ENCODE data around the gene C5AR2.
A peak's percentile ranks its signal among the peaks of the same experiment; 100 is the strongest.
"Not testable (repeated sequence)": the region's sequence is repeated elsewhere in the genome, so short reads cannot be mapped to it uniquely, and the experiment has no call there.

The C5AR2 gene

DNA sequence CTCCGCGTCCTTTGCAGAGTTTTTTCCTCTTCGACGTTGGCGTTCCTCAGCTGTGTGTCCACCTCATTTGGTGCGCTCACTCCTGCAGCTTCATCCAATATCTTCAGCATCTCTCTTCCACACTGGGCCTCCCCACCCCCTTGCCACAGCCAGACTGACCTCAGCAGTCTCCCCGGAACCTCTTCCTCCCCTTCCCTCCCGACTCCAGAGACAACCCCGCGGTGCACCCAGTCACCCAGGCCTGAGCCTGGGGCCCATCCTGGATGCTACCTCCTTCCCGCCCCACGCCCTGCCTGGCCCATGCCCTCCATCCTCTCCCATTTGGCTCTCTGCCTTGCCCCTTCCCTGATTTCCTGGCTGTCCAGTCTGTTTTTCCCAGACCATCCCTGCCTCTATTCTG, 8.1 kb upstream of the C5AR2 start:
- no peak for DNase-seq (ENCODE audit: low read depth)

GRCh38 chr19:47324502-47324901, 7.5 kb upstream of the C5AR2 start:
- no peak for DNase-seq (ENCODE audit: low read depth)

GRCh38 chr19:47330466-47330869, 1.5 kb upstream of the C5AR2 start:
- DNase-seq (ENCODE audit: low read depth) = peak; percentile 85

DNA sequence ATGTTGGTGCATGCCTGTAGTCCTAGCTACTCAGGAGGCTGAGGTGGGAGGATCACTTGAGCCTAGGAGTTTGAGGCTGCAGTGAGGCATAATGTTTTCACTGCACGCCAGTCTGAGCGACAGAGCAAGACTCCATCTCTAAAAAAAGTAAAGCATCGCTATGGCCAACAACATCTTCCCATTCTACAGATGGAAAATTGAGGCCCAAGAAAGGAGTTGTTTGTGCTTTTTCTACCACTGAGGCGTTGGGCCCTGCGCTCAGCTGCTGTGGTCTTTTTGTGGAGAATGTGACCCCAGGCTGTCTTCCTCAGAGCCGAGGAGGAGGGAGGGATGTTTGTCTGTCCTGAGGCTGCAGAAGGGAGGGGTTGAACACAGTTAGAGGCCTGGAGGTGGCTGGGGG, 485 bp upstream of the C5AR2 start:
- no peak for DNase-seq (ENCODE audit: low read depth)

GRCh38 chr19:47336765-47337718, 5.1 kb downstream of the C5AR2 start:
- DNase-seq (ENCODE audit: low read depth) = not testable (repeated sequence)

DNA sequence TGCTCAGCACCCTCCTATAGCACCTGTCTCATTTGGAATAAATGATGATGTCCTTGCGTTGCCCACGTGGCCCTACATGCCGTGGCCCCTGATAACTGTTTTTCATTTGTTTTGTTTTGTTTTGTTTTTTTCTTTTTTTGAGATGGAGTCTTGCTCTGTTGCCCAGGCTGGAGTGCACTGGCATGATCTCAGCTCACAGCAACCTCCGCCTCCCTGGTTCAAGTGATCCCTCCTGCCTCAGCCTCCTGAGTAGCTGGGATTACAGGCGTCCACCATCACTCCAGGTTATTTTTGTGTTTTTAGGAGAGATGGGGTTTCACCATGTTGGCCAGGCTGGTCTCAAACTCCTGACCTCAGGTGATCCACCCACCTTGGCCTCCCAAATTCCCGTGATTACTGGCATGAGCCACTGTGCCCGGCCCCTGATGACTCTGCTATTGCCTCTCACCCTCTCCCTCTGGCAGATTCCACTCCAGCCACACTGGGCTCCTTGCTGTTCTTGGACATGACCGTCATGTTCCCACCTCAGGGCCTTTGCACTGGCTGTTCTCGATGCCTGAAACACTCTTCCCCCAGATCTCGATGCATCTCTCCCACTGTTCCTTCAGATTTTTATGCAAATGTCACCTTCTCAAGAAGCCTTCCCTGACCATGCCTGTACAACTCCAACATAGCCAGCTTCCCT, 7.4 kb downstream of the C5AR2 start:
- no peak for DNase-seq (ENCODE audit: low read depth)

DNA sequence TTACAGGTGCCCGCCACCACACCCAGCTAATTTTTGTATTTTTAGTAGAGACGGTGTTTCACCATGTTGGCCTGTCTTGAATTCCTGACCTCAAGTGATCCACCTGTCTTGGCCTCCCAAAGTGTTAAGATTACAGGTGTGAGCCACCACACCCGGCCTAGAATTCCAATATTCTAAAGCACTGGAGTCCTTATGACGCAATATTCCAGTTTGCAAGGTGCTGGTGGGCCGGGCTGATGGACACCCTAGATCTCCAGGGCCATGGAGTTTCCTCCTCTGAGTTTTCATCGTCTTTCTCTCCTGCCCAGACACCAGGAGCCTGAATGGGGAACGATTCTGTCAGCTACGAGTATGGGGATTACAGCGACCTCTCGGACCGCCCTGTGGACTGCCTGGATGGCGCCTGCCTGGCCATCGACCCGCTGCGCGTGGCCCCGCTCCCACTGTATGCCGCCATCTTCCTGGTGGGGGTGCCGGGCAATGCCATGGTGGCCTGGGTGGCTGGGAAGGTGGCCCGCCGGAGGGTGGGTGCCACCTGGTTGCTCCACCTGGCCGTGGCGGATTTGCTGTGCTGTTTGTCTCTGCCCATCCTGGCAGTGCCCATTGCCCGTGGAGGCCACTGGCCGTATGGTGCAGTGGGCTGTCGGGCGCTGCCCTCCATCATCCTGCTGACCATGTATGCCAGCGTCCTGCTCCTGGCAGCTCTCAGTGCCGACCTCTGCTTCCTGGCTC, 8.7 kb downstream of the C5AR2 start:
- no peak for DNase-seq (ENCODE audit: low read depth)

DNA sequence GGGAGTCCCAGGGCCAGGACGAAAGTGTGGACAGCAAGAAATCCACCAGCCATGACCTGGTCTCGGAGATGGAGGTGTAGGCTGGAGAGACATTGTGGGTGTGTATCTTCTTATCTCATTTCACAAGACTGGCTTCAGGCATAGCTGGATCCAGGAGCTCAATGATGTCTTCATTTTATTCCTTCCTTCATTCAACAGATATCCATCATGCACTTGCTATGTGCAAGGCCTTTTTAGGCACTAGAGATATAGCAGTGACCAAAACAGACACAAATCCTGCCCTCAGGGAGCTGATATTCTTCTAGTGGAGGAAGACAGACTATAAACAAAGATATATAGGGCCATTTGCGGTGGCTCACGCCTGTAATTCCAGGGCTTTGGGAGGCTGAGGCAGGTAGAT, 9.8 kb downstream of the C5AR2 start:
- no peak for DNase-seq (ENCODE audit: low read depth)

DNA sequence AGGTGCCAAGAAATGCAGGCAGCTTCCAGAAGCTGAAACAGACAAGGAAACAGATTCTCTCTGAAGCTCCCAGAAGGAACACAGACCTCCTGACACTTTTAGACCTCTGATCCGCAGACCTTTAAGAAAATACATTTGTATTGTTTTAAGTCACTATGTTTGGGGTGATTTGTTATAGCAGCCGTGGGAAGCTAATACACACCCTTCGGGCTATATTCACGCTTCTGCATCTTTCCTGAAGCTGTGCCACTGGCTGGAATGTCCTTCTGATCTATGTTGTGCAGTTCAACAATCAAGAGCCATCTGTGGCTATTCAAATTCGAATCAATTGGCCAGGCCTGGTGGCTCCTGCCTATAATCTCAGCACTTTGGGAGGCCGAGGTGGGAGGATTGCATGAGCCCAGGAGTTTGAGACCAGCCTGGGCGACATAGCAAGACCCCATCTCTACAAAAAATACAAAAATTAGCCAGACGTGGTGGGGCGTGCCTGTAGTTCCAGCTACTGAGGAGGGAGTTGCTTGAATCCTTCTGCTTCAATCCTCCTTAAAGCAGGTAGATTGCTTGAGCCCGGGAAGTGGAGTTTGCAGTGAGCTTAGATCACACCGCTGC, 11.3 kb downstream of the C5AR2 start:
- no peak for DNase-seq (ENCODE audit: low read depth)

DNA sequence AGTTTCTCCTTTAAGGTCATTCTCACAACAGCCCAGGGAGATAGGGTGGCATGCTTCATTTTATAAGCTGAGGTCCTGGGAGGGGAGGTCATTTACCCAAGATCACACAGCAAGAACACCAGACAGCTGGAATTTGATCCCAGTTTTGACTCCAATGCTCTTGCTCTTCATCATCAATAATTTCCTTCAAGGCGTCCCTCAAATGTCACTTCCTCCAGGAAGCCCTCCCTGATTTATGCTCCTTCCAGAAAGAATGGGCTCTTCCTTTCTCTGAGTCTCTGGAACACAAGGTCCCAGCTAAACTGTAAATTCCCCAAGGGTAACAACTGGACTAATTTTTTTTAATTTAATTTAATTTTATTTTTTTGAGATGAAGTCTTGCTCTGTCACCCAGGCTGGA, 12.4 kb downstream of the C5AR2 start:
- DNase-seq (ENCODE audit: low read depth) = no peak

- DNase-seq (ENCODE audit: low read depth) = not testable (repeated sequence)
Observed at GRCh38 chr19:47346024-47346423, 14.0 kb downstream of the C5AR2 start.

GRCh38 chr19:47348819-47349795, 17.1 kb downstream of the C5AR2 start, which contains the start of gene DHX34:
Gene DHX34 (plus strand): TSS chr19:47349315. CDS start chr19:47353031, 3,716 bp downstream.
- DNase-seq (ENCODE audit: low read depth) = peak; percentile 99

GRCh38 chr19:47350630-47351029, 18.7 kb downstream of the C5AR2 start:
- peak; percentile 43 for DNase-seq (ENCODE audit: low read depth)

- DNase-seq (ENCODE audit: low read depth) = peak; percentile 71
Observed at GRCh38 chr19:47351548-47351947, 19.6 kb downstream of the C5AR2 start.

GRCh38 chr19:47352095-47352494, 20.1 kb downstream of the C5AR2 start:
- DNase-seq (ENCODE audit: low read depth) = no peak

GRCh38 chr19:47353307-47353712, 21.3 kb downstream of the C5AR2 start:
- no peak for DNase-seq (ENCODE audit: low read depth)

DNA sequence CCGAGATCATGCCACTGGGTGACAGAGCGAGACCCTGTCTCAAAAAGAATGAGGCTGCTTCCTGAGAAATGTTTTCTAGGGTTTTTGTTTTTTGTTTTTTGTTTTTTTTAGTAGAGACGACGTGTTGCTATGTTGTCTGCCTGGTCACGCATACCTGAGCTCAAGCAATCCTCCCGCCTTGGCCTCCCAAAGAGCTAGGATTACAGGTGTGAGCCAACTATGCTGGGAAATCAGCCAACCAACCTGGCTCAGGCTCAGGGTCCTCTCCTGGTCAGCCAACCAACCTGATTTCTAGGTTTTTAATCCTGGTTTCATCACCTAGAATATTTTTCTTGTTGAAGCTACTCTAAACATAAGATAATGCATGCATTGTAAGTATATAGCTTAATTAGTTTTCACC, 24.9 kb downstream of the C5AR2 start:
- no peak for DNase-seq (ENCODE audit: low read depth)

DNA sequence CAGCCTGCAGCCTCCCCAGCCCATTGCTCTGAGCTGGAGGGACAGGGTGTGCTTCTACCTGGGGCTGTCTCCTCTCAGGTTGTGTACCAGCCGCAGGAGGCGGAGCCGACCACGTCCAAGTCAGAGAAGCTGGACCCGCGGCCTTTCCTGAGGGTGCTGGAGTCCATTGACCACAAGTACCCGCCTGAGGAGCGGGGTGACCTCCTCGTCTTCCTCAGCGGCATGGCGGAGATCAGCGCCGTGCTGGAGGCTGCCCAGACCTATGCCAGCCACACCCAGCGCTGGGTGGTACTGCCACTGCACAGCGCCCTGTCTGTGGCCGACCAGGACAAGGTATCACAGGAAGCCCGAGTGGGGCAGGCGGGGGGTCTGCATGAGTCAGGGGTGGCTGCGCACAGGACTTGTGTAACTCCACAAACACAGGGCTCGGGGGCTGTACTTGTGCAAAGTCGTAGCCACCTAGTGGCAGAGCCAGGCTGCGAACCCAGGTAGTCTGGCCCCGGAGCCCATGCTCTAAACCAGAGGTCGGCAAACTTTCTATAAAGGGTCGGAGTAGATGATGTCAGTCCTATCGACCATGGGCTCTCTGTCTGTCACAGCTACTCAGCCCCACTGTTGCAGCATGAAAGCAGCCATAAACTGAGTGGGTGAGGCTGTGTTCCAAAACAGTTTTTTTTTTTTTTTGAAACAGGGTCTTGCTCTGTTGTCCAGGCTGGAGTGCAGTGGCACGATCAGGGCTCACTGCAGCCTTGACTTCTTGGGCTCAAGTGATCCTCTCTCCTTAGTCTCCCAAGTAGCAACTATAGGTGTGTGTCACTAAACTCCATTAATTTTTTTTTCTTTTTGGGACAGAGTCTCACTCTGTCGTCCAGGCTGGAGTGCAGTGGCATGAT, 26.1 kb downstream of the C5AR2 start:
- DNase-seq (ENCODE audit: low read depth) = peak; percentile 18

DNA sequence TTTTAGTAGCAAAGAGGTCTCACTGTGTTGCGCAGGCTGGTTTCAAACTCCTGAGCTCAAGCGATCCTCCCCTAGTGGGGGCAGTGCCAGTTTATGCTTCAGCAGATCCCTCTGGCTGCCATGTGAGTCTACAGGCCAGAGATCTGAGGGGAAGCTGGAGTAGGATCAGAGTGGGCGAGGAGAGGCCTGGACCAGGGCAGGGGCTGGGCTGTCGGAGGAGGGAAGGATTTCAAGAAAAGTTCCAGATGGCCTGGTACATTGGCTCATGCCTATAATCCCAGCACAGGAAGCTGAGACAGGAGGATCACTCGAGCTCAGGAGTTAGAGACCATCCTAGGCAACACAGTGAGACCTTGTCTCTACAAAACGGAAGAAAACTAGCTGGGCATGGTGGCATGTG, 27.0 kb downstream of the C5AR2 start:
- DNase-seq (ENCODE audit: low read depth) = no peak

GRCh38 chr19:47362321-47362720, 30.3 kb downstream of the C5AR2 start:
- no peak for DNase-seq (ENCODE audit: low read depth)

Measured in iris pigment epithelial cell (primary cell).